CD4-positive, alpha-beta T cell (primary cell): ENCODE measurements around the gene PTPN12. TPM values are rescaled to one million over a fixed set of nuclear protein-coding genes. Genes with fewer than 3 reads are reported as not detected.

ENCODE experiments used
- ATAC-seq: fragments of 200-7000 bp; cut with Tn5 transposase; one replicate; pipeline ENCODE4 v1.10.0; 2022; ENCODE audit warnings: mild to moderate bottlenecking; ENCODE audit not compliant: poor library complexity
- CTCF ChIA-PET: fragments of 350-600 bp; sonication (Branson Sonifier 250); formaldehyde crosslinking; loops from one replicate; lab custom pipeline; 2021; ENCODE audit warnings: antibody characterized with exemption, inconsistent platforms; lab: Charles Lee
- POLR2A ChIA-PET: fragments of 350-600 bp; sonication (Branson Sonifier 250); formaldehyde crosslinking; loops from one replicate; lab custom pipeline; 2021; ENCODE audit warnings: antibody characterized with exemption, inconsistent platforms; lab: Charles Lee
- DNase-seq, 14 experiments: peaks; one replicate each; pipeline ENCODE4 v3.0.0-alpha.2; 2013 to 2020; ENCODE audit warnings: mixed read lengths in 2 of 14
- H3K27ac ChIP-seq, 2 donors: one replicate each; pipeline versions ENCODE4 v1.5.1 to v1.7.0; 2013; ENCODE audit warnings: low read length in 2 of 2, low read depth in 1 of 2, mild to moderate bottlenecking in 1 of 2
- H3K27me3 ChIP-seq, 2 experiments: 1 replicate in 1 of 2; 2 replicates in 1 of 2; pipeline versions ENCODE4 v1.6.1 to v1.7.0; 2013; ENCODE audit warnings: low read length in 2 of 2, control low read depth in 1 of 2, mild to moderate bottlenecking in 1 of 2, moderate library complexity in 1 of 2; ENCODE audit not compliant: insufficient read depth in 2 of 2, control insufficient read depth in 1 of 2
- H3K36me3 ChIP-seq: one replicate; pipeline ENCODE4 v1.6.1; 2013; ENCODE audit warnings: low read length, control low read depth; ENCODE audit not compliant: insufficient read depth
- H3K4me1 ChIP-seq: one replicate; pipeline ENCODE4 v1.6.1; 2013; ENCODE audit warnings: low read length, control low read depth; ENCODE audit not compliant: insufficient read depth
- H3K4me3 ChIP-seq: one replicate; pipeline ENCODE4 v1.5.1; 2013; ENCODE audit warnings: mild to moderate bottlenecking, low read length, moderate library complexity
- H3K9me3 ChIP-seq, 2 experiments: 1 replicate in 1 of 2; 2 replicates in 1 of 2; pipeline versions ENCODE4 v1.6.1 to v1.7.0; 2013; ENCODE audit warnings: low read length in 2 of 2, mild to moderate bottlenecking in 2 of 2, control low read depth in 1 of 2, moderate library complexity in 1 of 2; ENCODE audit not compliant: control insufficient read depth in 1 of 2, insufficient read depth in 1 of 2
- H3K27ac Mint-ChIP-seq: one replicate; pipeline ENCODE4 v1.8.0; 2020; ENCODE audit warnings: mixed read lengths
- H3K27me3 Mint-ChIP-seq: one replicate; pipeline ENCODE4 v1.8.0; 2021; ENCODE audit warnings: mixed read lengths
- H3K36me3 Mint-ChIP-seq: one replicate; pipeline ENCODE4 v1.8.0; 2021; ENCODE audit warnings: low read depth, mixed read lengths
- H3K4me1 Mint-ChIP-seq: one replicate; pipeline ENCODE4 v1.8.0; 2021; ENCODE audit warnings: low read depth, mixed read lengths
- H3K4me3 Mint-ChIP-seq: one replicate; pipeline ENCODE4 v1.8.0; 2020; ENCODE audit warnings: mild to moderate bottlenecking, mixed read lengths
- H3K9me3 Mint-ChIP-seq: one replicate; pipeline ENCODE4 v1.8.0; 2020; ENCODE audit warnings: mixed read lengths
- CTCF ChIP-seq: fragments of 200-600 bp; IDR thresholded peaks from one replicate; pipeline ENCODE4 v1.8.0; 2022; ENCODE audit warnings: antibody characterized with exemption, mild to moderate bottlenecking
- intact Hi-C, 2 experiments: fragments of 100-400 bp; cut with DNase I in 1 of 2; cut with micrococcal nuclease in 1 of 2; formaldehyde crosslinking; loops; one replicate each; pipeline versions ENCODE4 v1.15.1 to v1.9.0; 2023 to 2025; cut with DNase I, micrococcal nuclease
- total RNA-seq, 174 experiments: library from RNA in 2 of 174; stranded (reverse) in 2 of 174; gene quantifications; one replicate each; pipeline ENCODE4 v1.2.3 and lab custom pipeline; 2021 to 2026

Gene PTPN12
- total RNA-seq, 2 experiments from 2014 or later = 11.7 to 14.8 TPM

GRCh38 chr7:77629797-77630196, 92.7 kb downstream of the PTPN12 start:
- Histone ChIP-seq H3K4me3 (no peak overlapping the region), H3K9me3 (no peaks in the 10 kb centered on the region), H3K36me3 (peaks cover 11% of the 10 kb centered on the region), H3K4me1 (no peaks in the 10 kb centered on the region), H3K27ac (no peak overlapping the region), H3K27me3 (no peaks in the 10 kb centered on the region)
- DNase-seq (no peak), ATAC-seq (no peak)
- peaks cover 17% of the 10 kb centered on the region for H3K36me3 Mint-ChIP-seq
- H3K27me3 Mint-ChIP-seq = no peaks in the 10 kb centered on the region
- intact Hi-C loops = no loop called here
- TF ChIP-seq CTCF = no peak
- CTCF ChIA-PET = no interaction called here
- no peaks in the 10 kb centered on the region for H3K4me1 Mint-ChIP-seq
- H3K4me3 Mint-ChIP-seq = no peak overlapping the region
- POLR2A ChIA-PET = no interaction called here
- H3K9me3 Mint-ChIP-seq = no peaks in the 10 kb centered on the region
- no peak overlapping the region for H3K27ac Mint-ChIP-seq

GRCh38 chr7:77631820-77632219, 94.7 kb downstream of the PTPN12 start:
- H3K27me3 ChIP-seq = no peaks in the 10 kb centered on the region
- Mint-ChIP-seq H3K4me1 (no peaks in the 10 kb centered on the region), H3K9me3 (no peaks in the 10 kb centered on the region), H3K4me3 (no peak overlapping the region), H3K36me3 (peaks cover 11% of the 10 kb centered on the region), H3K27ac (no peak overlapping the region), H3K27me3 (no peaks in the 10 kb centered on the region)
- ChIA-PET POLR2A (interaction anchor here (0.8 kb wide), 1 partner anchor 71 kb away, joined by 3 read pairs; no protein-coding TSS in a partner anchor), CTCF (no interaction called here)
- DNase-seq (no peak), ATAC-seq (no peak)
- H3K9me3 ChIP-seq = no peaks in the 10 kb centered on the region
- H3K4me3 ChIP-seq = no peak overlapping the region
- no peak overlapping the region for H3K27ac ChIP-seq
- H3K36me3 ChIP-seq = peaks cover 7% of the 10 kb centered on the region
- TF ChIP-seq CTCF = no peak
- no peaks in the 10 kb centered on the region for H3K4me1 ChIP-seq
- intact Hi-C loops = no loop called here

GRCh38 chr7:77644774-77645173, 107.7 kb downstream of the PTPN12 start:
- H3K4me3 Mint-ChIP-seq = no peak overlapping the region
- no peaks in the 10 kb centered on the region for H3K4me1 Mint-ChIP-seq
- H3K27ac Mint-ChIP-seq = no peak overlapping the region
- Histone ChIP-seq H3K27me3 (no peaks in the 10 kb centered on the region), H3K4me1 (no peaks in the 10 kb centered on the region), H3K36me3 (no peaks in the 10 kb centered on the region), H3K27ac (no peak overlapping the region), H3K4me3 (no peak overlapping the region), H3K9me3 (no peaks in the 10 kb centered on the region)
- ATAC-seq = no peak
- ChIA-PET POLR2A (no interaction called here), CTCF (no interaction called here)
- H3K9me3 Mint-ChIP-seq = no peaks in the 10 kb centered on the region
- TF ChIP-seq CTCF = no peak
- no peaks in the 10 kb centered on the region for H3K27me3 Mint-ChIP-seq
- intact Hi-C loops = no loop called here
- H3K36me3 Mint-ChIP-seq = peaks cover 8% of the 10 kb centered on the region
- no peak for DNase-seq
